Mesendoderm (in vitro differentiated cells): Measurements from ENCODE around the gene STARD10.

Source experiments
- DNase-seq: peaks from one replicate; pipeline ENCODE4 v3.0.0; 2013
- H2AK5ac ChIP-seq: 2 replicates; pipeline ENCODE4 v1.6.1; 2013; ENCODE audit warnings: low read length, inconsistent platforms
- H2BK120ac ChIP-seq: 2 replicates; pipeline ENCODE4 v1.6.1; 2013; ENCODE audit warnings: low read depth, mild to moderate bottlenecking, low read length, moderate library complexity, mixed read lengths
- H2BK15ac ChIP-seq: replicated peaks from 2 replicates; pipeline ENCODE4 v1.6.1; 2013; ENCODE audit warnings: low read depth, mild to moderate bottlenecking, moderate library complexity
- H2BK5ac ChIP-seq: 2 replicates; pipeline ENCODE4 v1.6.1; 2013; ENCODE audit warnings: low read length, inconsistent platforms
- H3K18ac ChIP-seq: 2 replicates; pipeline ENCODE4 v1.6.1; 2013; ENCODE audit warnings: mild to moderate bottlenecking, low read length, mixed read lengths
- H3K23ac ChIP-seq: one replicate; pipeline ENCODE4 v1.6.1; 2013; ENCODE audit warnings: low read length
- H3K27ac ChIP-seq: 2 replicates; pipeline ENCODE4 v1.5.1; 2013; ENCODE audit warnings: low read depth, mild to moderate bottlenecking, inconsistent platforms, low read length, moderate library complexity
- H3K27me3 ChIP-seq: 2 replicates; pipeline ENCODE4 v1.6.1; 2013; ENCODE audit warnings: low read length, control low read depth, mild to moderate bottlenecking, inconsistent platforms; ENCODE audit not compliant: insufficient read depth, poor library complexity
- H3K36me3 ChIP-seq: 2 replicates; pipeline ENCODE4 v1.6.1; 2013; ENCODE audit warnings: low read length, inconsistent platforms; ENCODE audit not compliant: control insufficient read depth, insufficient read depth
- H3K4ac ChIP-seq: one replicate; pipeline ENCODE4 v1.6.1; 2013; ENCODE audit warnings: low read depth, mild to moderate bottlenecking, low read length, moderate library complexity
- H3K4me1 ChIP-seq: 2 replicates; pipeline ENCODE4 v1.6.1; 2013; ENCODE audit warnings: low read depth, low read length, inconsistent platforms; ENCODE audit not compliant: control insufficient read depth
- H3K4me2 ChIP-seq: 2 replicates; pipeline ENCODE4 v1.6.1; 2013; ENCODE audit warnings: low read length
- H3K4me3 ChIP-seq: 2 replicates; pipeline ENCODE4 v1.5.1; 2013; ENCODE audit warnings: mild to moderate bottlenecking, low read length
- H3K56ac ChIP-seq: one replicate; pipeline ENCODE4 v1.6.1; 2013; ENCODE audit warnings: low read length
- H3K79me1 ChIP-seq: 2 replicates; pipeline ENCODE4 v1.6.1; 2013; ENCODE audit warnings: low read length, inconsistent platforms
- H3K79me2 ChIP-seq: 2 replicates; pipeline ENCODE4 v1.6.1; 2013; ENCODE audit warnings: mild to moderate bottlenecking, low read length; ENCODE audit not compliant: control insufficient read depth, insufficient read depth
- H3K9ac ChIP-seq: 2 replicates; pipeline ENCODE4 v1.6.1; 2013; ENCODE audit warnings: low read length, inconsistent platforms
- H4K5ac ChIP-seq: one replicate; pipeline ENCODE4 v1.6.1; 2013; ENCODE audit warnings: low read length
- H4K8ac ChIP-seq: one replicate; pipeline ENCODE4 v1.6.1; 2013; ENCODE audit warnings: low read depth, mild to moderate bottlenecking, control low read depth, low read length, moderate library complexity
- WGBS: extraction: QIAGEN DNeasy Blood & Tissue Kit; methylation state at CpG from one replicate; pipeline ENCODE4 v1.1.7; 2013; ENCODE audit warnings: low lambda C conversion rate, missing lambda C conversion rate; ENCODE audit not compliant: insufficient coverage; ENCODE audit errors: extremely low coverage; 5-methylcytosine and 5-hydroxymethylcytosine counted together

STARD10 gene

DNA sequence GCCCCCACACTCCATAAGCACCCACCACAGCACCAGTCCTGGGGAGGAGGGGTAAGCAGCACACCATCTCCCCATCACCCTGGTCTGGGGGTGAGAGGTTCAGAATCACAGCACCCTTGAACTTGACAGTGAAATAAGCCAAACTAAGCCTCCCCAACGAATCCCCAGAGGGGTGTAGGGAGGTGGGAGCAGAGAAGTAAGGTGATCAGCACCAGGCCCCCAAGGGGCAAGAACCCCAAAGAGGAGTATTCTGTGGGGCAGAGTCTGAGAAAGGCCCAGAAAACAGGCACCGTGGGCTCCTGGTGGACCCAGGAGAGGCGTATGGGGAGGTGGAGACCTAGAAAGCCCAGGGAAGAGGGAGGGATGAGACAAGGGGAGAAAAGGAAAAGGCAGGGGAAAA is 72.6 kb downstream of the STARD10 start:
- no peak overlapping the region for H4K8ac ChIP-seq
- H3K79me2 ChIP-seq, result peaks cover 44% of the 10 kb centered on the region
- peak overlapping the region; percentile 76 for H3K56ac ChIP-seq
- H3K18ac ChIP-seq, result peak overlapping the region; percentile 0
- H2AK5ac ChIP-seq, result no peak overlapping the region
- peaks cover 4% of the 10 kb centered on the region for H3K36me3 ChIP-seq
- DNase-seq, result no peak
- no peak overlapping the region for H2BK120ac ChIP-seq
- H3K4me2 ChIP-seq, result no peak overlapping the region
- peaks cover 52% of the 10 kb centered on the region for H3K79me1 ChIP-seq
- H2BK15ac ChIP-seq, result no peak overlapping the region
- peaks cover 10% of the 10 kb centered on the region for H3K4me1 ChIP-seq
- no CpG with 5 or more reads among the region's 3 CpGs for WGBS
- peak overlapping the region; percentile 18 for H3K9ac ChIP-seq
- peak overlapping the region; percentile 54 for H3K23ac ChIP-seq
- H3K4me3 ChIP-seq, result no peak overlapping the region
- no peak overlapping the region for H3K27ac ChIP-seq
- no peak overlapping the region for H4K5ac ChIP-seq
- no peak overlapping the region for H3K4ac ChIP-seq
- H3K27me3 ChIP-seq, result no peaks in the 10 kb centered on the region
- no peak overlapping the region for H2BK5ac ChIP-seq

DNA sequence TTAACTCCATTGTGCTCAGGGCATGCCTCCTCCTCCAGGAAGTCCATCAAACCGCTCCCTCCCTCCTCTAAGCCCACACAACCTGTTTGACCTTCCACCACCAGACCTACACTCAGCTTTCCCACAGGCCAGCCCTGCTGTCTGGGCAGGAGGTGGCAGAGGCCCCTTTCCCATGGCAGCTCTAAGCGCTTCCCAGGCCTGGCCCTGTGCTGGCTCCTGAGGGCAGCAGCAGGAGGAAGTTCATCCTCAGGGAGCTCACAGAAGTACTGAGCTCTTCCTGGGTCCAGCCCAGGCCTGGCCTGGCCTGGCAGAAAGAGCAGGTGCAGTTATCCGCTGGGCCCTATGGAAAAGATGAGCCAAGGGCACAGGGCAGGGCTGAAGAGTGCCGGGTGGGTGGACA is 73.1 kb downstream of the STARD10 start:
- no peak overlapping the region for H3K9ac ChIP-seq
- peak overlapping the region; percentile 0 for H3K18ac ChIP-seq
- H3K4me3 ChIP-seq, result no peak overlapping the region
- H3K23ac ChIP-seq, result no peak overlapping the region
- peaks cover 53% of the 10 kb centered on the region for H3K79me1 ChIP-seq
- no peak overlapping the region for H3K56ac ChIP-seq
- no peak overlapping the region for H2AK5ac ChIP-seq
- H3K27ac ChIP-seq, result no peak overlapping the region
- no peak overlapping the region for H3K4me2 ChIP-seq
- H2BK120ac ChIP-seq, result no peak overlapping the region
- no peak overlapping the region for H3K4ac ChIP-seq
- no peak for DNase-seq
- H4K5ac ChIP-seq, result no peak overlapping the region
- H3K27me3 ChIP-seq, result no peaks in the 10 kb centered on the region
- peaks cover 44% of the 10 kb centered on the region for H3K79me2 ChIP-seq
- WGBS, result no CpG with 5 or more reads among the region's 4 CpGs
- H3K36me3 ChIP-seq, result peaks cover 4% of the 10 kb centered on the region
- no peak overlapping the region for H2BK5ac ChIP-seq
- no peak overlapping the region for H4K8ac ChIP-seq
- no peak overlapping the region for H2BK15ac ChIP-seq
- H3K4me1 ChIP-seq, result peaks cover 10% of the 10 kb centered on the region

DNA sequence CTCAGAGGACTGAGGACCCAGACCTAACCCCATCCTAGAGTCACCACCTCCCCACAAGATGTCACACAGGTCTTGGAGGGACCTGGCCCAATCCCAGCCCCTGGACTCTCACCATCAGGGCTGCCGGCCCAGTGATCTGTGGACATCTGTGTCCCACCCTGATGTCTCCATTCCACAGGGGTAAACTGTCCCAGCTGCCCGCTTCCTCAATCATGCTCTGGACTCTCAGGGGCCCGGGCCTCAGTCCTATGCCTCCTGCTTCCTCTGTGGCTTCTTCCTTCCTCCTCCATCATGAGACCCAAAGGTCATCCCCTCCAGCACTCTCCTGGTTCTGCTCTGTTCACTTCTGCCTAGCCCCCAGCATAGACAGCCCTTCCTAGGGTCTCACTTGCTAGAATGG is 73.8 kb downstream of the STARD10 start:
- Histone ChIP-seq H3K4me3 (no peak overlapping the region), H3K79me2 (peaks cover 44% of the 10 kb centered on the region), H3K27me3 (no peaks in the 10 kb centered on the region), H3K79me1 (peaks cover 55% of the 10 kb centered on the region), H3K18ac (no peak overlapping the region), H2AK5ac (no peak overlapping the region), H3K23ac (no peak overlapping the region), H2BK15ac (no peak overlapping the region), H3K9ac (no peak overlapping the region), H3K36me3 (peaks cover 4% of the 10 kb centered on the region), H2BK5ac (no peak overlapping the region), H3K4me2 (no peak overlapping the region), H3K4ac (no peak overlapping the region), H2BK120ac (no peak overlapping the region), H3K56ac (no peak overlapping the region), H3K27ac (no peak overlapping the region), H3K4me1 (peaks cover 10% of the 10 kb centered on the region), H4K5ac (no peak overlapping the region), H4K8ac (no peak overlapping the region)
- WGBS, result no CpG with 5 or more reads among the region's 3 CpGs
- no peak for DNase-seq

DNA sequence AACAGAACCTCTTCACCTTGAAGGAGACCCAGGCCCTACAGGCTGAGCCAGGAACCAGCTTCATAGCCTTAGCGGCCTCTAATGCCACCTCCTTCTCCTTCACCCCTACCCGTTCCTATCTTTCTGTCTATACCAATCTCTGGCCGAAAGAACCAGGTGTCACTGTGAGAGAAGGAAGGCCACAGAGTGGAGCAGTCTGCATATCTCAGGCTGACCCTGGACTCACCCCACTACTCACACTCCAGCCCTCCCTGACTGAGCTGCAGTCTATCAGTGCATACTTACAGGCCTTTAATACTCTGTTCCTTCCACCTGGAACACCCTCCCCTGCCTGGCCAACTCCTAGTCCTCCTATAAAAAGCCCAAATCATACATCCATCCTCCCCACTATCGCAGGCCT is 74.3 kb downstream of the STARD10 start:
- no peak overlapping the region for H2BK120ac ChIP-seq
- no peak overlapping the region for H3K4me3 ChIP-seq
- no peak overlapping the region for H3K4ac ChIP-seq
- no peak overlapping the region for H2AK5ac ChIP-seq
- no peaks in the 10 kb centered on the region for H3K27me3 ChIP-seq
- H2BK5ac ChIP-seq, result no peak overlapping the region
- no peak overlapping the region for H4K8ac ChIP-seq
- H3K9ac ChIP-seq, result no peak overlapping the region
- peaks cover 10% of the 10 kb centered on the region for H3K4me1 ChIP-seq
- peaks cover 4% of the 10 kb centered on the region for H3K36me3 ChIP-seq
- DNase-seq, result no peak
- H3K4me2 ChIP-seq, result no peak overlapping the region
- H3K18ac ChIP-seq, result no peak overlapping the region
- H2BK15ac ChIP-seq, result no peak overlapping the region
- peaks cover 51% of the 10 kb centered on the region for H3K79me1 ChIP-seq
- WGBS, result no CpG with 5 or more reads among the region's 4 CpGs
- no peak overlapping the region for H3K23ac ChIP-seq
- H3K27ac ChIP-seq, result no peak overlapping the region
- H3K79me2 ChIP-seq, result peaks cover 41% of the 10 kb centered on the region
- no peak overlapping the region for H3K56ac ChIP-seq
- H4K5ac ChIP-seq, result no peak overlapping the region

DNA sequence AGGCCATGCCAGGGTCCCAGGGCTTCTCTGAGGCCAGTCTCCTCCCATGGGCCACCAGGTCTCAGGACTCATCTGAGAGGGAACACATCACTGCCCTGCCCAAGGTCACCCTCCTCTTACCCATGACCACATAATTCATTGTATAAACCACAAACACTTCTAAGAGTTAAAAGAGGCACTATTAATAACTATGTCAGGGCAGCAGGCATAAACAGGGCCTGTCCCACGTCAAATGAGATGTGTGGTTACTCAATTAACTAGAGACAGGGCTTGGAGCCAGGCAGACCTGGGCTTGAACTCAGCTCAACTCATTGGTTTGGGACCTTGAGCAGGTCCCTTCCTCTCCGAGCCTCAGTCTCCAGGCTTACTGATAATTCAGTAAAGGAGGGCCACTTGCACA is 74.7 kb downstream of the STARD10 start:
- Histone ChIP-seq H3K4me2 (no peak overlapping the region), H3K27me3 (no peaks in the 10 kb centered on the region), H2BK15ac (no peak overlapping the region), H3K4ac (no peak overlapping the region), H2BK120ac (no peak overlapping the region), H3K18ac (no peak overlapping the region), H4K8ac (no peak overlapping the region), H3K9ac (no peak overlapping the region), H3K79me2 (peaks cover 37% of the 10 kb centered on the region), H3K23ac (no peak overlapping the region), H3K79me1 (peaks cover 49% of the 10 kb centered on the region), H2AK5ac (no peak overlapping the region), H3K27ac (no peak overlapping the region), H3K56ac (no peak overlapping the region), H2BK5ac (no peak overlapping the region), H3K36me3 (peaks cover 4% of the 10 kb centered on the region), H3K4me1 (peaks cover 10% of the 10 kb centered on the region), H3K4me3 (no peak overlapping the region), H4K5ac (no peak overlapping the region)
- no peak for DNase-seq
- no CpG with 5 or more reads among the region's 2 CpGs for WGBS

DNA sequence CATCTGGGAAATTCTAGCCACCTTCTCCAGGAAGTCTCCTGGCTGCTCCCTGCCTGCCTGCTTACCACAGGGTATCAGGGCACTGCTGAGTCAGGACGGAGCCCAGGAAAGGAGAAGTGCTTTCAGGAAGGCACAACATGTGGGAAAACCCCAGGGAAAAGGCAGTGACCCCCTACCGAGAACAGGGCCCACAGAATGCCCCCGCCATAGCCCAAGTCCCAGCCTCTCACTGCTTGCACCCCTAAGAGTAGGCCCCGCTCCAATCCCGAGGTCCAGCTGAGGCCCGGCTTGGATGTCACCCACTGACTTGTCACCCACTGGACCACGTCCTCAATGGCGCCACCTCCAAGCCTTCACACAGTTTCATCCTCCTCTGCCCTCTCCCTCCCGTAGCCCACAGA is 75.7 kb downstream of the STARD10 start:
- Histone ChIP-seq H3K4me1 (peaks cover 10% of the 10 kb centered on the region), H3K23ac (no peak overlapping the region), H3K9ac (no peak overlapping the region), H4K5ac (no peak overlapping the region), H3K79me2 (peaks cover 28% of the 10 kb centered on the region), H3K4ac (no peak overlapping the region), H3K56ac (no peak overlapping the region), H3K79me1 (peaks cover 44% of the 10 kb centered on the region), H3K27ac (no peak overlapping the region), H3K36me3 (peaks cover 4% of the 10 kb centered on the region), H2BK15ac (no peak overlapping the region), H2BK120ac (no peak overlapping the region), H2BK5ac (no peak overlapping the region), H3K18ac (no peak overlapping the region), H4K8ac (no peak overlapping the region), H3K4me3 (no peak overlapping the region), H3K27me3 (no peaks in the 10 kb centered on the region), H3K4me2 (no peak overlapping the region), H2AK5ac (no peak overlapping the region)
- no peak for DNase-seq
- no CpG with 5 or more reads among the region's 9 CpGs for WGBS
